ENCODE data around the gene ACP1. TPM values are rescaled to one million over a fixed set of nuclear protein-coding genes. Genes with fewer than 3 reads are reported as not detected.
A peak's percentile ranks its signal among the peaks of the same experiment; 100 is the strongest.

ACP1 gene
- total RNA-seq, 2 donors from 2014 or later: 62.0 to 74.2 TPM

DNA sequence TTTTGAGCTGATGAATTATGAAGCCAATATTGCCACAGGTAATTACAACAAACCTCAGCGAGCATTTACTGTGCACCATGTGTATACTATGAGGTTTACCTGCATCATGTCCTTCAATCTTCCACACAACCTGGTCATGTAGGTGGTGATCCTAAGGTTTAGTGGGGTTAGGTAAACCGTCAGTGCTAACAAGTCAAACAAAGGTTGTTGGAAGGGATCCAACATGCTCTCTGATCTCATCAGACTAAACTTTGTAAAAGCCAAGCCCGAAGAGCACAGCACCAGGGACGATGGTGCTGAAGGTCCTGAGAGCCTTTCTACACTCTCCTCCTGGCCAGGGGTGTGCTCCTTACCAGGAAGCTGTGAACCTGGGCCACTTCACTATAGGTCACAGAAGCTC lies 30.3 kb upstream of the ACP1 start:
- TF ChIP-seq, protein P1, sequence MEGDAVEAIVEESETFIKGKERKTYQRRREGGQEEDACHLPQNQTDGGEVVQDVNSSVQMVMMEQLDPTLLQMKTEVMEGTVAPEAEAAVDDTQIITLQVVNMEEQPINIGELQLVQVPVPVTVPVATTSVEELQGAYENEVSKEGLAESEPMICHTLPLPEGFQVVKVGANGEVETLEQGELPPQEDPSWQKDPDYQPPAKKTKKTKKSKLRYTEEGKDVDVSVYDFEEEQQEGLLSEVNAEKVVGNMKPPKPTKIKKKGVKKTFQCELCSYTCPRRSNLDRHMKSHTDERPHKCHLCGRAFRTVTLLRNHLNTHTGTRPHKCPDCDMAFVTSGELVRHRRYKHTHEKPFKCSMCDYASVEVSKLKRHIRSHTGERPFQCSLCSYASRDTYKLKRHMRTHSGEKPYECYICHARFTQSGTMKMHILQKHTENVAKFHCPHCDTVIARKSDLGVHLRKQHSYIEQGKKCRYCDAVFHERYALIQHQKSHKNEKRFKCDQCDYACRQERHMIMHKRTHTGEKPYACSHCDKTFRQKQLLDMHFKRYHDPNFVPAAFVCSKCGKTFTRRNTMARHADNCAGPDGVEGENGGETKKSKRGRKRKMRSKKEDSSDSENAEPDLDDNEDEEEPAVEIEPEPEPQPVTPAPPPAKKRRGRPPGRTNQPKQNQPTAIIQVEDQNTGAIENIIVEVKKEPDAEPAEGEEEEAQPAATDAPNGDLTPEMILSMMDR (IDR thresholded peaks at IDR 0.05): no peak
- no peak for TF ChIP-seq POLR2A (IDR thresholded peaks at IDR 0.05)
- no peaks in the 10 kb centered on the region for H3K27me3 ChIP-seq
- ATAC-seq (no peak), DNase-seq (no peak)
- H3K4me1 ChIP-seq: peaks cover 14% of the 10 kb centered on the region
- H3K27ac ChIP-seq: peak overlapping the region in 2 of 4 donors; percentile 16 to 24
- H3K4me3 ChIP-seq: no peak overlapping the region
- 58 to 60% methylated on average over 4 of the region's 4 CpGs for WGBS, 2 donors
- H3K9me3 ChIP-seq: no peaks in the 10 kb centered on the region
- peaks cover 8 to 10% of the 10 kb centered on the region in 2 donors for H3K36me3 ChIP-seq (replicated peaks in 1 of 2; ENCODE audit: insufficient read depth in 1 of 2, low read depth in 2 of 2)
- intact Hi-C loops (cut with DNase I): no loop called here

DNA sequence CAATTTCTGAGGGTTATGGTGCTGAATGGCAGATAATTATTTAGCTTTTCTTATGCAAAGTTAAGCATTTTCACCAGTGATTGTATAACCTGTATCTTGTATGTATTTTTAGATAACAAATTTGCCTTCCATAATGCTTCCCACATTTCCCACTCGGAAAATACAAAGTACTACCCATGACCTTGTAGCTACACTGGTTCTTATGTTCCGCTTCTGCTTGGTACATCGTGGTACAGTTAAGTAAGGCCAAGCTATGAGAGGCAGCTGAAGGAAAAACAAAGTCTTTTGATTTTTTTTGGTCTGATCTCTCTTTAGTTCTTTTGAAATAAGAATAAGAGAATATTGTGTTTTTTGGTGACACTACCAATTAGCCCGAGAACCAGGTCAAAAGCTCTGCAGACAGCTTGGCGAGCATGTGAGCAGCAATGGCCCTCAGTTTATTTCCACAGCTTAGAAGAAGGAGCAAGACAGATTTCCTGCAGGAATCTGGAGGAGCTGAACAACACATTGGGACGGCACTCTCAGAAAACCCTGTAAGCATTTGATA lies 27.7 kb upstream of the ACP1 start:
- Histone ChIP-seq H3K27me3 (no peaks in the 10 kb centered on the region), H3K27ac (no peak overlapping the region), H3K4me1 (peaks cover 7% of the 10 kb centered on the region), H3K36me3 (replicated peaks in 1 of 2; ENCODE audit: insufficient read depth in 1 of 2, low read depth in 2 of 2) (peaks cover 0 to 3% of the 10 kb centered on the region in 2 donors), H3K4me3 (no peak overlapping the region), H3K9me3 (no peaks in the 10 kb centered on the region)
- intact Hi-C loops (cut with DNase I): no loop called here
- no peak for ATAC-seq
- DNase-seq: no peak
- TF ChIP-seq, protein P1 (IDR thresholded peaks at IDR 0.05): no peak
- no peak for TF ChIP-seq POLR2A (IDR thresholded peaks at IDR 0.05)
- whole genome bisulfite sequencing, 2 donors: 90 to 94% methylated on average over 6 of the region's 6 CpGs

GRCh38 chr2:237878-238277 lies 26.9 kb upstream of the ACP1 start:
- 72 to 93% methylated on average over 6 of the region's 6 CpGs for WGBS, 2 donors
- DNase-seq: no peak
- H3K27ac ChIP-seq: no peak overlapping the region
- TF ChIP-seq POLR2A (IDR thresholded peaks at IDR 0.05): no peak
- TF ChIP-seq, protein P1 (IDR thresholded peaks at IDR 0.05): no peak
- peaks cover 7% of the 10 kb centered on the region for H3K4me1 ChIP-seq
- H3K36me3 ChIP-seq (replicated peaks in 1 of 2; ENCODE audit: insufficient read depth in 1 of 2, low read depth in 2 of 2): peaks cover 0 to 3% of the 10 kb centered on the region in 2 donors
- no peaks in the 10 kb centered on the region for H3K9me3 ChIP-seq
- intact Hi-C loops (cut with DNase I): no loop called here
- no peak overlapping the region for H3K4me3 ChIP-seq
- H3K27me3 ChIP-seq: no peaks in the 10 kb centered on the region
- ATAC-seq: no peak

DNA sequence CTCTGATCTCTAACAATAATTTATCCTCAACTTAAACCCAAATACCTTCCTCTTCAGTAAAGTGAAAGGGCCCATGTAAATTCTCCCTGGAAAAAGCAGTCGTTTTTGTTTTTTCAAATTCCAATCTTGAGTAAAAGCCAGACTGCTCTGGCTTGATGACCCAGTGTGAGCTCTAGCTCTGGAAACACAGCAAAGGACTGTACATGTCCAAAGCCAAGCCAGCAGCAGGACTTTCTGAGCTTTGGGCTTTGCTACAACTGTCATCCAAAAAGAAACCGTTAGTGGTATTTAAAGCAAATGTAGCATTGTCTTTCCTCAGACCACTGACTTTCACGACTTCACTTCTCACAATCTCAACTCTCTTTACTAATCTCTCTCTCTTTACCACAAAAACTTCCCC lies 26.3 kb upstream of the ACP1 start:
- H3K27ac ChIP-seq: peak overlapping the region in 1 of 4 donors; percentile 43
- no peaks in the 10 kb centered on the region for H3K9me3 ChIP-seq
- intact Hi-C loops (cut with DNase I): no loop called here
- DNase-seq: no peak
- H3K4me1 ChIP-seq: peaks cover 7% of the 10 kb centered on the region
- WGBS, 2 donors: 38 to 67% methylated on average over 3 of the region's 3 CpGs
- no peak for ATAC-seq
- no peak overlapping the region for H3K4me3 ChIP-seq
- no peaks in the 10 kb centered on the region for H3K27me3 ChIP-seq
- H3K36me3 ChIP-seq (replicated peaks in 1 of 2; ENCODE audit: insufficient read depth in 1 of 2, low read depth in 2 of 2): peaks cover 0 to under 1% of the 10 kb centered on the region in 2 donors
- TF ChIP-seq, protein P1 (IDR thresholded peaks at IDR 0.05): no peak
- TF ChIP-seq POLR2A (IDR thresholded peaks at IDR 0.05): no peak

GRCh38 chr2:238869-239268 lies 25.9 kb upstream of the ACP1 start:
- Histone ChIP-seq H3K36me3 (replicated peaks in 1 of 2; ENCODE audit: insufficient read depth in 1 of 2, low read depth in 2 of 2) (peaks cover 0 to 5% of the 10 kb centered on the region in 2 donors), H3K27me3 (no peaks in the 10 kb centered on the region), H3K4me1 (peaks cover 7% of the 10 kb centered on the region), H3K4me3 (no peak overlapping the region), H3K9me3 (no peaks in the 10 kb centered on the region), H3K27ac (peak overlapping the region in 1 of 4 donors; percentile 43)
- WGBS, 2 donors: 80 to 81% methylated on average over 5 of the region's 5 CpGs
- DNase-seq: no peak
- TF ChIP-seq, protein P1 (IDR thresholded peaks at IDR 0.05): no peak
- no peak for TF ChIP-seq POLR2A (IDR thresholded peaks at IDR 0.05)
- no peak for ATAC-seq
- intact Hi-C loops (cut with DNase I): no loop called here

Measured in body of pancreas (tissue), 4 donors.